IPS DF 6.9 (cell line): ENCODE results near the gene TNIP3.

Experiments used
- DNase-seq: peaks from one replicate; pipeline ENCODE4 v3.0.0-alpha.2; 2013; ENCODE audit warnings: low read depth, low spot score
- H3K27ac ChIP-seq: one replicate; pipeline ENCODE4 v1.5.1; 2013; ENCODE audit warnings: low read length, control low read depth
- H3K27me3 ChIP-seq: 2 replicates; pipeline ENCODE4 v1.6.1; 2013; ENCODE audit warnings: mild to moderate bottlenecking, low read length; ENCODE audit not compliant: control insufficient read depth, insufficient read depth
- H3K36me3 ChIP-seq: 2 replicates; pipeline ENCODE4 v1.6.1; 2013; ENCODE audit warnings: low read length; ENCODE audit not compliant: control insufficient read depth, insufficient read depth
- H3K4me1 ChIP-seq: 2 replicates; pipeline ENCODE4 v1.6.1; 2013; ENCODE audit warnings: low read length; ENCODE audit not compliant: control insufficient read depth, insufficient read depth
- H3K4me3 ChIP-seq: 2 replicates; pipeline ENCODE4 v1.5.1; 2013; ENCODE audit warnings: mild to moderate bottlenecking, low read length
- H3K9me3 ChIP-seq: 2 replicates; pipeline ENCODE4 v1.6.1; 2013; ENCODE audit warnings: low read length, inconsistent platforms; ENCODE audit not compliant: control insufficient read depth, insufficient read depth
- WGBS: extraction: QIAGEN DNeasy Blood & Tissue Kit; methylation state at CpG from one replicate; pipeline ENCODE4 v1.1.7; 2013; ENCODE audit warnings: mixed read lengths, missing lambda C conversion rate; ENCODE audit not compliant: insufficient read length, insufficient coverage; 5-methylcytosine and 5-hydroxymethylcytosine counted together

TNIP3 gene

GRCh38 chr4:121138039-121138825 lies 25.9 kb downstream of the TNIP3 start:
- H3K27me3 ChIP-seq: no peaks in the 10 kb centered on the region
- no peak for DNase-seq
- no peaks in the 10 kb centered on the region for H3K36me3 ChIP-seq
- WGBS: no CpG with 5 or more reads among the region's 5 CpGs
- H3K4me3 ChIP-seq: no peak overlapping the region
- no peak overlapping the region for H3K27ac ChIP-seq
- H3K4me1 ChIP-seq: no peaks in the 10 kb centered on the region
- H3K9me3 ChIP-seq: no peaks in the 10 kb centered on the region

- no peak for DNase-seq
- WGBS: no CpG with 5 or more reads among the region's 4 CpGs
Measured at GRCh38 chr4:121130326-121130660, 33.8 kb downstream of the TNIP3 start.

GRCh38 chr4:121129606-121130325 lies 34.4 kb downstream of the TNIP3 start:
- Histone ChIP-seq H3K27me3 (no peaks in the 10 kb centered on the region), H3K4me3 (no peak overlapping the region), H3K9me3 (no peaks in the 10 kb centered on the region), H3K36me3 (no peaks in the 10 kb centered on the region), H3K27ac (no peak overlapping the region), H3K4me1 (no peaks in the 10 kb centered on the region; the same call in 1 of the 2 replicates)
- DNase-seq: no peak
- WGBS: 100% methylated on average over 1 of the region's 4 CpGs

More at GRCh38 chr4:121130326-121130660, 33.8 kb downstream of the TNIP3 start:
- H3K4me3 ChIP-seq: no peak overlapping the region
- H3K9me3 ChIP-seq: no peaks in the 10 kb centered on the region
- no peaks in the 10 kb centered on the region for H3K27me3 ChIP-seq
- H3K27ac ChIP-seq: no peak overlapping the region
- no peaks in the 10 kb centered on the region; the same call in 1 of the 2 replicates for H3K4me1 ChIP-seq
- H3K36me3 ChIP-seq: no peaks in the 10 kb centered on the region

- no CpG with 5 or more reads among the region's 1 CpG for WGBS
- no peaks in the 10 kb centered on the region for H3K9me3 ChIP-seq
- no peak for DNase-seq
Measured at GRCh38 chr4:121127100-121127499, 37.0 kb downstream of the TNIP3 start.

GRCh38 chr4:121126449-121127006 lies 37.6 kb downstream of the TNIP3 start:
- Histone ChIP-seq H3K36me3 (no peaks in the 10 kb centered on the region), H3K4me3 (no peak overlapping the region), H3K27ac (no peak overlapping the region), H3K4me1 (no peaks in the 10 kb centered on the region; the same call in 1 of the 2 replicates), H3K9me3 (no peaks in the 10 kb centered on the region), H3K27me3 (no peaks in the 10 kb centered on the region)
- DNase-seq: no peak
- WGBS: no CpG with 5 or more reads among the region's 6 CpGs

More at GRCh38 chr4:121127100-121127499, 37.0 kb downstream of the TNIP3 start:
- no peak overlapping the region for H3K27ac ChIP-seq
- H3K27me3 ChIP-seq: no peaks in the 10 kb centered on the region
- no peak overlapping the region for H3K4me3 ChIP-seq
- no peaks in the 10 kb centered on the region; the same call in 1 of the 2 replicates for H3K4me1 ChIP-seq
- no peaks in the 10 kb centered on the region for H3K36me3 ChIP-seq

- no peak overlapping the region for H3K27ac ChIP-seq
- no CpG with 5 or more reads among the region's 3 CpGs for WGBS
- DNase-seq: no peak
- H3K4me1 ChIP-seq: no peaks in the 10 kb centered on the region; the same call in 1 of the 2 replicates
- H3K4me3 ChIP-seq: no peak overlapping the region
- no peaks in the 10 kb centered on the region for H3K36me3 ChIP-seq
- no peaks in the 10 kb centered on the region for H3K27me3 ChIP-seq
- H3K9me3 ChIP-seq: no peaks in the 10 kb centered on the region
Measured at GRCh38 chr4:121125498-121125885, 38.6 kb downstream of the TNIP3 start.

- Histone ChIP-seq H3K27ac (no peak overlapping the region), H3K9me3 (no peaks in the 10 kb centered on the region), H3K4me3 (no peak overlapping the region), H3K27me3 (no peaks in the 10 kb centered on the region), H3K4me1 (no peaks in the 10 kb centered on the region), H3K36me3 (no peaks in the 10 kb centered on the region)
- WGBS: no CpG with 5 or more reads among the region's 2 CpGs
- no peak for DNase-seq
Measured at GRCh38 chr4:121122661-121123060, 41.5 kb downstream of the TNIP3 start.

GRCh38 chr4:121119715-121120114 lies 44.4 kb downstream of the TNIP3 start:
- Histone ChIP-seq H3K4me3 (no peak overlapping the region), H3K4me1 (no peaks in the 10 kb centered on the region), H3K27ac (no peak overlapping the region), H3K36me3 (no peaks in the 10 kb centered on the region), H3K9me3 (no peaks in the 10 kb centered on the region), H3K27me3 (no peaks in the 10 kb centered on the region)
- no CpG with 5 or more reads among the region's 1 CpG for WGBS
- DNase-seq: no peak

GRCh38 chr4:121118344-121118743 lies 45.8 kb downstream of the TNIP3 start:
- no peak for DNase-seq
- Histone ChIP-seq H3K4me3 (no peak overlapping the region), H3K9me3 (no peaks in the 10 kb centered on the region), H3K4me1 (no peaks in the 10 kb centered on the region), H3K27ac (no peak overlapping the region), H3K27me3 (no peaks in the 10 kb centered on the region), H3K36me3 (no peaks in the 10 kb centered on the region)
- no CpG with 5 or more reads among the region's 2 CpGs for WGBS

GRCh38 chr4:121114756-121115155 lies 49.4 kb downstream of the TNIP3 start:
- no peak overlapping the region for H3K4me3 ChIP-seq
- H3K4me1 ChIP-seq: no peaks in the 10 kb centered on the region
- no CpG with 5 or more reads among the region's 1 CpG for WGBS
- H3K36me3 ChIP-seq: no peaks in the 10 kb centered on the region
- H3K27ac ChIP-seq: no peak overlapping the region
- no peak for DNase-seq
- no peaks in the 10 kb centered on the region for H3K9me3 ChIP-seq
- no peaks in the 10 kb centered on the region for H3K27me3 ChIP-seq
